Renal cortical epithelial cell (primary cell): ENCODE data around the gene COL17A1. TPM values are rescaled to one million over a fixed set of nuclear protein-coding genes. Genes with fewer than 3 reads are reported as not detected.

Experiments
- DNase-seq: peaks from one replicate; pipeline ENCODE4 v3.0.0-alpha.2; 2011; ENCODE audit warnings: low read depth
- total RNA-seq: library from RNA; depleted of rRNA; stranded (reverse); fragments of >200 nt; gene quantifications from 2 replicates; pipeline ENCODE4 v1.2.3, GENCODE V29; 2014

The COL17A1 gene
- 0.89 and 3.3 TPM in 2 replicates for total RNA-seq

DNA sequence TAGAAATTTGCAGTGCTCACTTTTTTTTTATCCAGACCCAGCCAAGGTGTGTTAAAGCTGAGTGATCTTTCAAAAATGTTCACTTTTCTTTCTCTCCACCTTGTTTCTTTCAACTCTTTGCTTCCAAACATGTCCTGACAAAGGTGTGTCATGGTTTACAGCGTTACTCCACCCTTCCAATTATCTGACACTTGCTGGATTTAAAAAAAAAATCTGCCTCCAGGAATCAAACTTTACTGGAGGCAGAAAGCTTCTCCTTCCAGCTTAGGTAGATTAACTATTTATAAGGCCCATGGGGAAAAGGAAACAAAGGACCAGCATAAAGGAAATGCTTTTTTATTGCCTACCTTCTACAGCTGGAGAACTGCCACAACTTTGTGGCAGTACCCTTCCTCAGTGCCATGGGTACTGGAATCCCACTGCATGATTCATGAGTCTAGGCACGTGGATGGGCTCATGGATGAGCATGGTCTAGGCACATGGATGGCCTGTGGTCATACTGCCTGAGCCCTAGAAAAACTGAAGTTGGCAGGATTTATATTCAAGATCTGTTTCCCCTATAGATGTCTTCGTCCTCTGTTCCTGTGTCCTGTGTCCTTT lies at the start of gene COL17A1:
Gene COL17A1 (minus strand): TSS at position 80 of the 600 bp plus-strand sequence. CDS start 5,207 bp downstream, outside the sequence.
- DNase-seq = no peak

DNA sequence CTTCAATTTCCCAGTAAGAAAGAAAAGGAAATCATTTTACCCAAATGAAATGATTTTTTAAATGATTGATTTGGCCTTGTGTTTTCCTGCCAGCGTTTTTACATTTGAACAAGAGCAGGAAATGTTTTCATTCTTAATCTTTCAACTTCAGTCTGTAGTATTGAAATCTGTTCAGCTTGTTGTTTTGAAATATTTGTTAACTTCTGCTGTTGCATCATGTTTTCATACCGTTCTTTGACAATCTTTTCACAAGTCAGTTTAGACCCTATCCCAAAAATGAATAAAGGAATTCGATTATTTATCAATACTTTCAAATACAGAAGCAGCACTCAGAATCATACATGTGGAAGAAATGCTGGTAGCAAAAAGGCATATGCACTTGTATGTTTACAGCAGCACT lies 44.4 kb upstream of the COL17A1 start:
- no peak for DNase-seq

DNA sequence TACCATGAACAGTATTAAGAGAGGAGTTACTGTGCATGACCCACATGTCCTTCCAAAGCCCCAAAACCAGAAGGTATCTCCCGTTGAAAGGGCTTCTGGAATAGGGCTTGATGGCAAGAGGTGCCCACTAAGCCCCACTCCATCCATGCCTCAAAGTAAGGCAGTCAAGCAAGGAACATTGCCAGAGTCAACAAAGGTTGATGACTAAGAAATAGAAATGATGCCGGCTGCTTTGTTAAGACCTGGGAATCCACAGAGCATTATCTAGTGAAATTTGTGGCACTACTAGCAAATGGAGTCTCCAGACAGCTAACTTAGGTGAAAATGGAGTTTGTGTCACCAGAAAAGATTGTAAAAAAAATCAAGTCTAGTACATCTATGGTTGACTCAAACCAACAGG lies 42.5 kb upstream of the COL17A1 start:
- peak; percentile 60 for DNase-seq

DNA sequence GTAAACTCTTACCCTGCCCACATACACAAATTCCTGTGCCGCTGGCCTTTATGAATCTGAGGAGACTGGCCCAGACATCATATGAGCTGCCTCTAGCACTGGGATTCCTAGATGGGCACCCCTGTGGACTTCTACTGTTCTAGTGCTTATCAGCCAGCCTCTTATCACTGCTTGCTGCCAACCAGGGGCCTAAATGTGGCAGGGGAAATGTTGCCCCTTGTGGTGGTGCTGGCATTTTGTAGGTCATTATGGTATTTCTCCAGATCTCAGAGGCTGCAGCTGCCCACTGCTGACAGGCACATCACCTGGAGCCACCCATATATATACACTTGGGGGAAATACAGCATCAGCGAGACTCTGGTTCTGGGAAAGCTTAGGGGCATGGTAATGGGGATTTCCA lies 41.7 kb upstream of the COL17A1 start:
- DNase-seq = no peak

DNA sequence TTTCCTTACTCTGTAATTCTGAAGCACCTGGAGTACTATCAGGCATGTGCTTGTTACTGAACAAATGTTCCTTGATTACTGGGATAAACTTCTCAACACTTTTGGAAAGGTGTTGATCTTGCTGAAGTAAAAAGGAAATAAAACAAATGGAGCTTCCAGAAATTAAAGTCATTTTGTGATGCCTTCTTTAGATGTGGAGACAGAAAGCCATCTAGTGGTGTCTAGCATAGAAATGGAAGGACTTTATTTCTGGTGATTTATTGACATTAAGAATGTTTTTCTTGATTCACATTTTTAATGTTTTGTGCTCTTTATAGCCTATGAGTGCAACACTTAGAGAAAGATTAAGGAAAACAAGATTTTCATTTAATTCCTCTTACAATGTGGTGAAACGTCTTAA lies 37.7 kb upstream of the COL17A1 start:
- DNase-seq = peak; percentile 49

DNA sequence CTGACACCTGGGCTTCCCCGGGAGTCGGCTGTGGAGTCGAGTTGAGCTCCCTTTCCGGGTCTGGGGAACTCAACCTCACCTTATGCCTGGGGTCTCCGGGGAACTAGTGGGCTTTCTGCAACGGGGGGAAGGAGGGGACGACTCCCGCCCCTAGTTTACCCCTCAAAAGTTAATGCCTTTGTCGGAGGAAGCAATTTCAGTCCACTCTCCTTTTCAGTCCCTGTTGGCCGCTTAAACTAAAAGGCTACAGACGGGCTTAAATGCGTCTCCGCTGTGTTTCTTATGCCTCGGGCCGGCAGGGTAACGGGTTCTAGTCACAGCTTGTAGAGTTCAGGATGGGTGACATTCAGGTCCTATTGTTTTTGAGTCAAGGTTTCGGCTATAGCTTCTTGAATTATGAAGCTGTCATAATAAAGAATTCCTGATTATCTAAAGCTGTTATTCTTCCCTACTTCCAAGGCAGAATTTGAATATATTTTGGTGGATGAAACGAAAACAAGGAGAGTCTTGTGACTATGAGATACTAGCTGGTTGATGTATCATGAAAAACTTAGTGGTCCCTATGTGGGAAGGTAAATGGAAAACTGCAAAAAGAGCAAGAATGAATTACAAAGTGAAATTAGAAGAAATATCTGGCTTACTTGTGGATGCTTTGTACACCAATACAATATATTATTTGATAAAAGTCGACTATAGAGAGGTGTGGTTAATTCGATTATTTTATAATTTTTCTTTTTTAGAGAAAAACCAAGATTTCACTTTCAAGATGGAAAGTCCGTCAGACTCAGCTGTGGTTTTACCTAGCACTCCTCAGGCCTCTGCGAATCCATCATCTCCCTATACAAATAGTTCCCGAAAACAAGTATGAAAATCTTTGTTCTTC lies 36.8 kb upstream of the COL17A1 start:
- DNase-seq = no peak

DNA sequence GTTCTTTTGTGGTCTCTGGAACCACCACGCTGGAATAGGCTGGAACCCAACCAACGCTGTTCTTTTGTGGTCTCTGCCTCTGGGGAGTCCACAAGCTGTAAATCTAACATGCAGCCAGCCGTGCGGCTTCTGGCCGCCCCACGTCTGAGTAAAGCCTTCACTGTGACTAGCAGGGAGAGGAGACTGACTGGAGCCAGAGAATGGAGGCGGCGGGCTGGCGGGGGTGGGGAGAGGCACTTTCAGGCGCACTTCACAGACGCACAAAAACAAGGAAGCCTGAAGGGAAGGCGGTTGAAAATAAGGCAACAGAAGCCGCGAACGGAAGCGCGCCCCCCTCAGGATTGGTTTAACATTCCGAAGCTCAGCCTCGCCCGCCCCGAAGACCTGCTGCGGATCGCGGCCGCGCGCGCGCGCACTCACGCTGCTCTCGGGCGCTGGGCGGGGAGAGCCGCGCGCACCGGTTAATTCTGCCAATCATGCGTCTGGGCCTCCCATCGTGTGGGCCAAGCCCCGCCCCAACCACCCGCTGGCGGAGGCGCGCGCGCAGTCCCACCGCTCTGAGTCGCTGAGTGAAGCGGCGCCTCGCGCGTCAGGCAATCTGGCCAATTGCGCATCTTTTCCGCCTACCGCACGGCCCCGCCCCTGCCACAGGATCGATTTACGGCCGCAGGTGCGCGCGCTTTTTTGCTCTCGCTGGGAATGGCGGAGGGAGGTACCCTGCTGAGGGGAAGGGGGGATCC lies 36.0 kb upstream of the COL17A1 start, which contains the start of gene SFR1:
Gene SFR1 (plus strand): TSS at position 687 of the 740 bp plus-strand sequence. CDS start 13 bp downstream, at position 700.
- peak; percentile 92 for DNase-seq

DNA sequence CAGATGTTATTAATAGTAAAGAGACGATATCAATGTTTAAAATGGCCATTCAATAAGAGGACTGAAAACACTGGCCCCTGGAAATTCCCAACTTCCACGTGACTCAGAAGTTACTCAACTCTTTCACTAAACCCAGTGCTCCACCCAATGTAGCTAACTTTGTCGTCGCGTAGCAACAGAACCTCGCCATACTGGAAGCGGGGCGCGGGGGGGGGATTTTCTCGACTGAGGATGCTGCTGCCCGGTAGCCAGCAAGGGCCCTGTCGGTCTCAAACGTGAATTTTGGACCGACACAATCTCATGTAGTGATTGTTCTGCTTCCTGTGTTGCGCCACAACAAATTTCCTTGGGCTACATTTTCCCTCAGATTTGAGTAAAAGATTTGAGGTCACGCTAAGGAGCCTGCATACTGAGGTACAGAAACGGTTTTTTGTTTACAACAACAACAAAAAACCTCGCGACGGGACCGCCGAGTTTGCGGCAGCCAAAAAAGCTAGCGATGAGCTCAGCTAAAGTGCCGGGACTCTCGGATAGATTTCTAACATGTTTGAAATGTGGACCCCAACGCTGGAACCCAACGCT lies 35.3 kb upstream of the COL17A1 start:
- peak; percentile 98 for DNase-seq

DNA sequence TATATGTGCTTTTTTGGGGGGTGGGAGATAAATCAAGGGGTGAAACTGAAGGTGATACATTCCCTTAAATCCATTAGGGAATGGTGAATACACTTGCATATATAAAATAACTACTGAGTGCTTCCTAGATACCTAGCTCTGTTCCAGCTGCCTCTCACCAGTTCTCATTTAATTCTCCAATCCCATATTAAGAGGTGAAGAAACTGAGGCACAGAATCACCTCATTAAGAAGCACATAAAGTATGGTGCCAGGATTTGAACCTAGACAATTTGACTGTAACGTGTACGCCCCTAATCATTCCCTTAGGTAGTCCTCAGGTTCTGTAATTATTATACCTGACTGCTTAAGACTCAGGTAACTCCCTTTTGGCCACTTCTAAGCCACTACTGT lies 34.8 kb upstream of the COL17A1 start:
- no peak for DNase-seq

DNA sequence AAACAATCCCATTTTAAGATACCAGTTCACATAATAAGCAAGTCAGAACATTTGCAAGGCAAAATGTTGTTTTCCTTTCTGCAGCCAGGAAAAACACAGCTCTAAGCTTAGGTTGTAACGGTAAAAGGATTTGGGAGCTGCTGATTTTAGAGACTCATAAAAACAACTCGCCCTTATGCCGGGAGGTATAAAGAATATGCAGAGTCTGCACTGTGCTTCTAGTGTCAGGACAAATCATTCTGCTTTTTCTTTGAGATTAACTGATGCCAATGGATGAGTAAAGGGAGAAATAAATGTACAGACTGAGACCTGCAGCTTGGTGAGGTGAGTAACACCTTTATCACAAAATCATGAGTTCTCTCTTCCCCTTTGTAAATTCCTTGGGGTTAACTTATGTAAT lies 34.3 kb upstream of the COL17A1 start:
- DNase-seq = peak; percentile 38

DNA sequence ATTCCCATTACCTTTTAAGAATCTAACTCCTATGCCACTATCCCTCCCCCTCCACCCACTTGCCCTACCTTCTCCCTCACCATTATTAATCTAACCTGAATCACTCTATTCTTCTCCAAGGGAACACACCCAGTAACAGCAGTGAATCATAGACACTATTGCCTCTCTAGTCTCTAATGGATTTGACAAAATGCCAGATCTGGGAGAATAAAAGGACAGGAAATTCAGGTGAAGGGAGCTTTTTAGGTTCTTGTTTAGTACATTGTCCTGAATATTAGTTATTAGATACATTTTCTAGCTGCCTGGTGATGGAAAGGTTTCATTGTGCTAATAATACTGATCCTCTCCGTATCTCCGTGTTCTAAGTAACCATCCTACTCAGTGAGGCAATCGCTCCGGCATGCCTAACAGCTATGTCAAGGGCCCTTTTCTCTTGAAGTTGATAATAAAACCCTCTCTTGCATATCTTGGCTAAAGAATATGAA lies 32.2 kb upstream of the COL17A1 start:
- peak; percentile 92 for DNase-seq

DNA sequence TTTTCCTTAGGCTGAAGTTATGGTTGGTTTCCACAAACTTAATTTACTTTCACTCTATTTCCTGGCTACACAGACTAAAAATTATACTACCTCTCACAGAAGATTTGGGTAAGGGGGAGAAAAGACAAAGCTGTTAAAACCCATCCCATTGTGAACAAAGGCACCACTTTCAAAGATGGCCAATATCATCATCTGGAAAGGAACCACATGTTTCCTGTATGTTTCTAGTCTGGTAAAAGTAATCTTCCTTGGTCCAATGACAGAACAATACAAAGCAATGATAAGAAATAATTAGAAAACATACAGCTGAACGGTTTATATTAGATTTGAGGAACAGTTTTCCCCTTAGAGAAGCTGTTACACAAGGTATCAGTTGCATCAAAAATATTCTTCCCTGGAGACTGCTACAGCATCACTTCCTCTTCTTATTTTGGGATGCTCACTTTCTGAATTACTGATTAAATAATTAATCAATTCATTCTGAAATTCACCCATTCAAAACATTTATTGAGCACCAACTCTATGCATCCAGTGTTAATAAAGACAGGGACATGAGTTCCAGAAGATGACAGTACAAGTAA lies 27.8 kb upstream of the COL17A1 start:
- DNase-seq = no peak

DNA sequence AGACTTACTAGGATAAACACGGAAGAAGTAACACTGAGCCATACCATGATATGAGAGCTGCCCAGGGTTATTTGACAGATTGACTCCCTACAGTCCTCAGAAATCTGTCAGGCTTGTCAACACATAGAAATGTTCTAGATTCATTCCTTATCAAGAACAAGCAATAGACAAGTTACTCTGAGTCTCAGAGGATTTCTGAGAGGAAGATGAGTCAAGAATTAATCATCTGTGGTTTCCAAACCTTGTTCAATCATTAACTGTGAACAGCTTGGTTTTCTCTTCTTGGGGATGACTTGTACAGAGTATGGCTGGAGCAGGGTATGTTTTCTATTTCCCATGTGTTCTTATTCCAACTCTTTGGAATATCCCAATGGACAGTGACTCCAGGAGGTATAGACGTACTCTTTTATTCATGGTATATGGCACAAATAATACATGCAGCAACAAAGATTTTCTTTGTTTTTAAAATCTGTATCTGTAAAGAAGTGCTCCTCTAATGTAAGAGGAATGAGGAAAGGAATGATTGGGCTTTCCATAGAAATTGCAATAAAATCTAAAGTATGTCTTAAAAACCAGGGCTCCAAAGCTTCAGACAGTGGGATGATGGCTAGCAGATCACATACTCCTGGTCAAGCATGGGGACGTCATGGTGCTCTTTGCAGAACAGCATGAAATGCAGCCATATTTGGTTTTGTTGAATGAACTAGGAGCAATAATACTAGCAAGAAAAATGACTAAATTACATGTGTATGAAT lies 24.4 kb upstream of the COL17A1 start:
- peak; percentile 98 for DNase-seq

DNA sequence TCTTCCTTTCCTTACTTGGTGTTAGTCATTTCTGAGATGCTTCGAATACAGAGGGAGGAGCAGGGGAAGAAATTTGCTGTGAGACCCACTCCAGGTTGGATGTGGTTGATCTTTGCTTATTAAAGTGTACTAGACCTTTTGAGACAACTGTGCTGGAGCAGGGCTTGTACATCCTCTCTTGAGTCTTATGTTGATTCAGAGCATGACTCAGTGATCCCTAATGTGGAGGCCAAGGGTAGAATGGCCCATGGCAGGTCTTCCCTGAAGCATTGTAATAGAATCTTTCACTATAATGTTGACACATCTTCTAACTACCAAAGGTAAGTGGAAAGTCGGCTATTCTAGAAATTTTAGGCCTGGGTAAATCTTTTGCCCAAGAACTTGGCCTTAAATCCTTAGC lies 19.2 kb upstream of the COL17A1 start:
- peak; percentile 75 for DNase-seq

DNA sequence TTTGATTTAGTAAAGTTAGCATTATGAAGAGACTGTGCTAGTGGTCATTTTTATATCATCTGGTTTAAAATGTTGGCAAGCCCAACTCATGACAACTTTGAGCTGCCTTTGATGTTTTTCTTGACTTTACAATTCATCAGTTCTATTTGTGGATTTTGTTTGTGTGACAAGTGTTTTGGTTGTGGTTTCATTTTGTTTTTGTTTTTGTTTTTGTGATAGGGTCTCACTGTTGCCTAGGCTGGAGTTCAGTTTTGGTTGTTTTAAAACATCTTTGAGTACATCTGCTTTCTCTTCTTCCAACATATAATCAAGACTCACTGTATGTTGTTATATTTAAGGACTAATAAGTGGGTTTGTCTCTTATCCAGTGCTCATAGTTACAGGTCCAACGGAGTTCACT lies 18.7 kb upstream of the COL17A1 start:
- DNase-seq = no peak

DNA sequence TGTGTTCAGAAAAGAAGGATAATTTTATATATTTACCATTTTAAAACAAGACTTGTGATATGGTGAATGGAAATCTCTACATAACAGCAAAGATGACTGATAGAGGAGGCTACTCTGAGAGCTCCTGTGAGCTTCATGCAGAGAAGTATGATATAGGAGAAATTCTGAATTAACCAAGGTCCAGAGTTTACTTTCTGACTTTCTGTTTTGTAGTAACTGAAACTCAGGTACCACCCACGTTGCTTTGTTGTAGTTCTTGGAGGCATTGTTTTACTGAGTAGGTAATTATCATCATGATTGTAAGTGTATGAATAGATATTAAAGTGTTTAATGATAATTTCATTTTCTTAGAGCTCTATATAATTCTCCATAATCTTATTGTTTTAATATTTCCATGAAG lies 18.3 kb upstream of the COL17A1 start:
- no peak for DNase-seq

DNA sequence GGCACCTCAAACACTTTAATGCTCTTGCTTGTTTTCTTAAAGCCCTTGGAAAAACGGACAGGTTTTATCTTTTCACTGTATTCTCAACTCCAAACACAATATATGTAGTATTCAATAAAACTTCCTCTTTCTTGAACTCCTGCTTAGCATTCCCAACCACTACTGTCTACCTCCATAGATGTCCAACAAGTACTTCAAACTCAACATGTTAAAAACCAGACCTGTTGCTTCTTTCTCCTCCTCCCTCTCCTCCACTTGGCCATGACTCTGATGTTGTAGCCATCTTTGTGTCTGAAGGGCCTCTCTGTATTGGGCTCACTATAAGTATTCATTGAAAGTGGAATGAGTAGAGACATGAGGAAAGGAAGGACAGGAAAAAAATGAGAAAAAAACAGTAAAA lies 16.2 kb upstream of the COL17A1 start:
- DNase-seq = no peak

DNA sequence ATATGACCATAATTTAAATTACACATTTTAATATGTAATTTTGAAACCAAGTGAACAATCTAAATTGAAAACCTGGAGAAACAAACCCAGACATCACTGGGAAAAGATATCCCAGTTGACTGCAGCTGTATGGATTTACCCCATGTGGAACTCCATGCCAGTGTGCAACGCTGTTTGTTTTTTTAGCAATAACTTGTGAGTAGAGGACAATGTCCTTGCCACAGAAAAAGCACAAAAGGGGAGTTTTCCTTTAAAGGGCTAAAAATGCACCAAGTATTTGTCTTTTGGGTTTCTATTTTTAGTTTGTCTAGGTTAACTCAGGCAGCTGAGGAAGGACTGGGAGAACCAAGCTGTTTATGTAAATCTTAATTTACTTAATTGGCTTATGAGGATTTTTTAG lies 15.1 kb upstream of the COL17A1 start:
- DNase-seq = no peak

DNA sequence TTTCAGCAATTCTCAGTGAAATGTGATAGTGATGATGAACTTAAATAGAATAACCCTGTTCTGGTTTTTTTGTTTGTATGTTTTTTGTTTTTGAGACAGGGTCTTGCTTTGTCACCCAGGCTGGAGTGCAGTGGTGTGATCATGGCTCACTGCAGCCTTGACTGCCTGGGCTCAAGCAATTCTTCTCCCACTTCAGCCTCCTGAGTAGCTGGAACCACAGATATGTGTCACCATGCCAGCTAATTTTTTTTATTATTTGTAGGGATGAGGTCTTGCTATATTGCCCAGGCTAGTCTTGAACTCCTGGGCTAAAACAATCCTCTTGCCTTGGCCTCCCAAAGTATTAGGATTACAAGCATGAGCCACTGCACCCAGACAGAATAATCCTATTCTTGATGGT lies 14.3 kb upstream of the COL17A1 start:
- no peak for DNase-seq

DNA sequence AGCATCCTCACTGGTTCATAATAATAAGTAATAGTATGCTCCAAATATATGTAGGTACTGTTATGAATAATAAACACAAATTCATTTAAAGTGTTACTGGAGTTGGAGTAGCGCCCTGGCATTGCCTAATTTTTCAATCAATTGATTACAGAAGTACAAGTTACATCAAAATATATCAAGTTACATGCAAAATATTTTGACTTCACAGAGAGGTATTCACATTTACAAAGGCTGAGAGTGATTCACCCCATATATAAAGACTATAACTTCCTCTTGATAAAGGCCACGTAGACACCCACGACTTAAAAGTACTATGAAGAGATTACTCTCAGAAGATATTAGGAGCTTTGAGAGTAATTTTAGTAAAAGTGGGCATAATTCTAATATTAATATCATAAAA lies 13.6 kb upstream of the COL17A1 start:
- DNase-seq = no peak

DNA sequence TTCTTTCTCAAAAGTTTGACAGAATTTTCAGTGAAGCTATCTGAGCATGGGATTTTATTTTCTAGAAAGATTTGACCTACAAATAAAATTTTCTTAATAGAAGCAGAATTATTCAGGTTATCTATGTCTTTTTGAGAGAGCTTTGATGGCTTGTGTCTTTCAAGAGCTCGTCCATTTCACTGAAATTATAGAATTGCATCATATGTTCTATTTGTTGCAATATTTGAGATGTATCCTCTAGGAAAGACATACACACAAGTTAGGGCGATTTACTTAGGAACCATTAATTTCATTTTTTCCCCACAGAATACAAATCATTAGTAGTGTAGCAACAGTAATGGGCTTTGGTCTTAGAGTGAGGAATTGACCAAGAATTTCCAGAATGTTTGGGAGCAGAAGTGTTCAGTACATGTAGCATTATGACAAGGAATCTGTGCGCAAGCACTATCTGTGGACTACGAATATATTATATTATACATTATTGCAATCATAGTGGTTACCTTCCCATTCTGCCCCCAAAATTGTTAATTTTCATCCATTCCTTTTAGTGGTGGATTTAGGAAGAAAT lies 12.8 kb upstream of the COL17A1 start:
- DNase-seq = no peak
